ENCODE data around the gene GXYLT1. TPM values are rescaled to one million over a fixed set of nuclear protein-coding genes. Genes with fewer than 3 reads are reported as not detected.

Gene GXYLT1
- total RNA-seq (2021; ENCODE audit: unreplicated experiment) (9.0 TPM), Bru-seq, nascent RNA (percentile 78 among the genes with signal in this experiment), BruChase-seq, experiment 1, labeled RNA remaining after a 6-hour chase (percentile 77 among the genes with signal in this experiment), BruChase-seq, experiment 2, labeled RNA remaining after a 2-hour chase (percentile 74 among the genes with signal in this experiment)
- 1.6 and 2.4 TPM in 2 replicates for polyA plus RNA-seq (2012)
- long read RNA-seq, full-length matches to known transcripts = 26 of 35 reads
- long read RNA-seq, partial matches to known transcripts = 2 of 35 reads
- long read RNA-seq, other reads (novel, unspliced or antisense) = 7 of 35 reads

GRCh38 chr12:42144408-42145196 lies at the start of gene GXYLT1:
GXYLT1 (minus strand) TSS chr12:42144874; CDS start chr12:42144646, 228 bp downstream.
- H4K20me1 ChIP-seq (ENCODE audit: insufficient read depth) = peaks cover 14% of the 10 kb centered on the region; the same call in 1 of the 2 replicates
- intact Hi-C loops (cut with micrococcal nuclease) = loop anchor here (2.0 kb wide), 1 partner anchor 92 kb away; no protein-coding TSS in a partner anchor
- CTCF ChIA-PET = interaction anchor here (1.4 kb wide), 1 partner anchor 1195 kb away, joined by 6 read pairs; no protein-coding TSS in a partner anchor
- TF ChIP-seq REST (IDR thresholded peaks at IDR 0.05; ENCODE audit: low read depth) (no peak), EGR1 (IDR thresholded peaks at IDR 0.05; ENCODE audit: low read depth) (peak; percentile 94), CTCF (IDR thresholded peaks at IDR 0.05 in 2 of 3, conservative IDR thresholded peaks at IDR 0.05 in 1 of 3; ENCODE audit: borderline replicate concordance in 1 of 3, insufficient read depth in 1 of 3, low read depth in 2 of 3, low read length in 2 of 3) (no peak), POLR2AphosphoS5 (IDR thresholded peaks at IDR 0.05; ENCODE audit: low read depth, low read length) (peak; percentile 89), TCF7L2 (IDR thresholded peaks at IDR 0.05; ENCODE audit: borderline replicate concordance, extremely low read depth, insufficient read depth, insufficient read length) (peak; percentile 67), ZBTB33 (IDR thresholded peaks at IDR 0.05; ENCODE audit: extremely low read depth, insufficient replicate concordance, low read length) (peak; percentile 43), JUND (IDR thresholded peaks at IDR 0.05) (no peak), ZNF274 (IDR thresholded peaks at IDR 0.05; ENCODE audit: low read depth, low read length) (no peak), ATF3 (IDR thresholded peaks at IDR 0.05) (no peak), EZH2 (IDR thresholded peaks at IDR 0.05) (no peak), ELF1 (IDR thresholded peaks at IDR 0.05; ENCODE audit: borderline replicate concordance, low read depth) (no peak), SRF (IDR thresholded peaks at IDR 0.05; ENCODE audit: low read depth) (no peak), POLR2A (IDR thresholded peaks at IDR 0.05; ENCODE audit: borderline replicate concordance, extremely low read depth, insufficient read depth, insufficient read length) (peak; percentile 56), CBX3 (IDR thresholded peaks at IDR 0.05; ENCODE audit: low read depth) (peak; percentile 64), YY1 (IDR thresholded peaks at IDR 0.05; ENCODE audit: extremely low read depth, insufficient replicate concordance, low read depth, low read length) (peak; percentile 19), FOSL1 (IDR thresholded peaks at IDR 0.05; ENCODE audit: low read depth) (no peak)

More at GRCh38 chr12:42144408-42145196, at the start of gene GXYLT1:
- Histone ChIP-seq H3K9ac (ENCODE audit: low read length) (peak within 1 kb of the TSS; percentile 70), H3K4me1 (ENCODE audit: control insufficient read depth in 1 of 2, insufficient read depth in 2 of 2, low read length in 2 of 2) (peaks cover 7 to 27% of the 10 kb centered on the region in 2 experiments; a peak in 3 of 4 replicates), H3K27me3 (ENCODE audit: insufficient read depth, low read length) (no peaks in the 10 kb centered on the region), H3K79me2 (ENCODE audit: insufficient read depth, low read length) (peaks cover 45% of the 10 kb centered on the region), H3K9me2 (ENCODE audit: insufficient read depth) (no peaks in the 10 kb centered on the region), H3K4me2 (ENCODE audit: low read length) (peak within 1 kb of the TSS; percentile 83), H2AFZ (ENCODE audit: low read depth, low read length, poor library complexity, severe bottlenecking) (peak within 1 kb of the TSS; percentile 20), H3K9me3 (ENCODE audit: control insufficient read depth in 1 of 2, insufficient read depth in 1 of 2, low read depth in 1 of 2, low read length in 2 of 2) (no peaks in the 10 kb centered on the region), H3K27ac (ENCODE audit: low read depth, low read length) (peak within 1 kb of the TSS; percentile 88), H3K36me3 (ENCODE audit: control insufficient read depth in 1 of 2, insufficient read depth in 2 of 2, low read length in 2 of 2) (no peaks in the 10 kb centered on the region), H3K4me3 (replicated peaks in 1 of 2; ENCODE audit: low read depth in 1 of 2, low read length in 2 of 2) (peak within 1 kb of the TSS; percentile 67 to 80)
- peak; percentile 95 for ATAC-seq
- ChIA-PET RAD21 (ENCODE audit: low non-redundant PET in 1 of 2, low total read pairs in 2 of 2, uncharacterized antibody in 2 of 2, unreplicated experiment in 2 of 2) (no interaction called here), POLR2A (interaction anchor here (0.8 kb wide), 2 partner anchors 10 to 18 kb away, joined by 4 to 5 read pairs; no protein-coding TSS in a partner anchor)
- DNase-seq (ENCODE audit: low read depth, low spot score) = peak; percentile 88
- BruUV-seq (replicated peaks) = no TSS peak

Measured in HCT116 (cell line).